ENCODE results near the gene KYNU. TPM values are rescaled to one million over a fixed set of nuclear protein-coding genes. Genes with fewer than 3 reads are reported as not detected.
A peak's percentile ranks its signal among the peaks of the same experiment; 100 is the strongest.

The KYNU gene
- total RNA-seq, 1 donor from 2014 or later, result not detected

GRCh38 chr2:142843731-142844130, 33.7 kb upstream of the KYNU start:
- no peak for TF ChIP-seq CTCF (IDR thresholded peaks at IDR 0.05; ENCODE audit: unreplicated experiment)
- Mint-ChIP-seq H3K4me3 (ENCODE audit: low read depth) (no peak overlapping the region), H3K4me1 (ENCODE audit: low read depth) (peaks cover 28% of the 10 kb centered on the region), H3K27ac (no peak overlapping the region), H3K27me3 (no peaks in the 10 kb centered on the region), H3K36me3 (ENCODE audit: insufficient read depth) (no peaks in the 10 kb centered on the region), H3K9me3 (ENCODE audit: low read depth) (peaks cover 3% of the 10 kb centered on the region)
- DNase-seq (ENCODE audit: low spot score, unreplicated experiment), result no peak

GRCh38 chr2:142848023-142848606, 29.3 kb upstream of the KYNU start:
- no peak overlapping the region for H3K27ac Mint-ChIP-seq
- peaks cover 24% of the 10 kb centered on the region for H3K4me1 Mint-ChIP-seq (ENCODE audit: low read depth)
- TF ChIP-seq CTCF (IDR thresholded peaks at IDR 0.05; ENCODE audit: unreplicated experiment), result no peak
- H3K27me3 Mint-ChIP-seq, result no peaks in the 10 kb centered on the region
- DNase-seq (ENCODE audit: low spot score, unreplicated experiment), result no peak
- H3K9me3 Mint-ChIP-seq (ENCODE audit: low read depth), result no peaks in the 10 kb centered on the region
- H3K36me3 Mint-ChIP-seq (ENCODE audit: insufficient read depth), result no peaks in the 10 kb centered on the region
- H3K4me3 Mint-ChIP-seq (ENCODE audit: low read depth), result no peak overlapping the region

GRCh38 chr2:142849820-142850219, 27.6 kb upstream of the KYNU start:
- no peak for DNase-seq (ENCODE audit: low spot score, unreplicated experiment)
- peak overlapping the region; percentile 37 for H3K27ac Mint-ChIP-seq
- H3K27me3 Mint-ChIP-seq, result peaks cover 7% of the 10 kb centered on the region
- no peaks in the 10 kb centered on the region for H3K36me3 Mint-ChIP-seq (ENCODE audit: insufficient read depth)
- no peak for TF ChIP-seq CTCF (IDR thresholded peaks at IDR 0.05; ENCODE audit: unreplicated experiment)
- H3K4me3 Mint-ChIP-seq (ENCODE audit: low read depth), result no peak overlapping the region
- H3K4me1 Mint-ChIP-seq (ENCODE audit: low read depth), result peaks cover 13% of the 10 kb centered on the region
- H3K9me3 Mint-ChIP-seq (ENCODE audit: low read depth), result no peaks in the 10 kb centered on the region

GRCh38 chr2:142853912-142854311, 23.6 kb upstream of the KYNU start:
- TF ChIP-seq CTCF (IDR thresholded peaks at IDR 0.05; ENCODE audit: unreplicated experiment), result no peak
- DNase-seq (ENCODE audit: low spot score, unreplicated experiment), result no peak
- Mint-ChIP-seq H3K4me3 (ENCODE audit: low read depth) (no peak overlapping the region), H3K4me1 (ENCODE audit: low read depth) (peaks cover 6% of the 10 kb centered on the region), H3K27me3 (peaks cover 7% of the 10 kb centered on the region), H3K36me3 (ENCODE audit: insufficient read depth) (no peaks in the 10 kb centered on the region), H3K27ac (no peak overlapping the region), H3K9me3 (ENCODE audit: low read depth) (no peaks in the 10 kb centered on the region)

- no peaks in the 10 kb centered on the region for H3K4me1 Mint-ChIP-seq (ENCODE audit: low read depth)
- H3K4me3 Mint-ChIP-seq (ENCODE audit: low read depth), result no peak overlapping the region
- TF ChIP-seq CTCF (IDR thresholded peaks at IDR 0.05; ENCODE audit: unreplicated experiment), result no peak
- no peaks in the 10 kb centered on the region for H3K9me3 Mint-ChIP-seq (ENCODE audit: low read depth)
- peaks cover 7% of the 10 kb centered on the region for H3K27me3 Mint-ChIP-seq
- no peaks in the 10 kb centered on the region for H3K36me3 Mint-ChIP-seq (ENCODE audit: insufficient read depth)
- no peak for DNase-seq (ENCODE audit: low spot score, unreplicated experiment)
- no peak overlapping the region for H3K27ac Mint-ChIP-seq
Measured at GRCh38 chr2:142857256-142858164, 20.0 kb upstream of the KYNU start.
